Breast epithelium (tissue), 3 donors: ENCODE measurements around the gene WDR7.

Experiments used
- CTCF ChIP-seq, 3 donors: fragments of 450-650 bp; IDR thresholded peaks; one replicate each; pipeline ENCODE4 v1.5.1; 2016 to 2017; ENCODE audit warnings: antibody characterized with exemption in 3 of 3, mild to moderate bottlenecking in 3 of 3, moderate library complexity in 3 of 3
- POLR2A ChIP-seq: fragments of 450-650 bp; IDR thresholded peaks from one replicate; pipeline ENCODE4 v1.6.1; 2016; ENCODE audit warnings: antibody characterized with exemption, mild to moderate bottlenecking, moderate library complexity
- POLR2AphosphoS5 ChIP-seq, 3 donors: sonication (generic); formaldehyde crosslinking; IDR thresholded peaks; one replicate each; pipeline ENCODE4 v1.6.1; 2017; ENCODE audit warnings: antibody characterized with exemption in 3 of 3

GRCh38 chr18:57086163-57086562 is 435.0 kb downstream of the WDR7 start:
- TF ChIP-seq CTCF (IDR thresholded peaks at IDR 0.05) (no peak), POLR2AphosphoS5 (IDR thresholded peaks at IDR 0.05) (no peak), POLR2A (no peak)
